Measurements from ENCODE around the gene CELF4. TPM values are rescaled to one million over a fixed set of nuclear protein-coding genes. Genes with fewer than 3 reads are reported as not detected.

The CELF4 gene
- total RNA-seq, 4 donors from 2014 or later: 0.32 to 0.81 (median 0.77) TPM

GRCh38 chr18:37543321-37543720 is 22.3 kb downstream of the CELF4 start:
- Histone ChIP-seq H3K4me3 (no peak overlapping the region), H3K9me3 (no peaks in the 10 kb centered on the region), H3K4me1 (no peaks in the 10 kb centered on the region), H3K36me3 (no peaks in the 10 kb centered on the region), H3K27ac (no peak overlapping the region), H3K27me3 (peaks cover 75% of the 10 kb centered on the region)
- WGBS, 2 donors (ENCODE audit: low coverage in 1 of 2): 77 to 86% methylated on average over 2 to 3 of the region's 4 CpGs
- TF ChIP-seq POLR2AphosphoS5 (IDR thresholded peaks at IDR 0.05): no peak
- TF ChIP-seq CTCF (IDR thresholded peaks at IDR 0.05): no peak
- TF ChIP-seq POLR2A (IDR thresholded peaks at IDR 0.05): no peak
- no peak for TF ChIP-seq EP300 (IDR thresholded peaks at IDR 0.05)
- no peak for ATAC-seq

GRCh38 chr18:37541517-37541916 is 24.1 kb downstream of the CELF4 start:
- no peak overlapping the region for H3K4me3 ChIP-seq
- no peaks in the 10 kb centered on the region for H3K4me1 ChIP-seq
- ATAC-seq: no peak
- peaks cover 89% of the 10 kb centered on the region for H3K27me3 ChIP-seq
- TF ChIP-seq CTCF (IDR thresholded peaks at IDR 0.05): no peak
- no peak for TF ChIP-seq POLR2AphosphoS5 (IDR thresholded peaks at IDR 0.05)
- TF ChIP-seq POLR2A (IDR thresholded peaks at IDR 0.05): no peak
- no peak for TF ChIP-seq EP300 (IDR thresholded peaks at IDR 0.05)
- H3K27ac ChIP-seq: no peak overlapping the region
- 83 to 94% methylated on average over 2 to 3 of the region's 7 CpGs for WGBS, 2 donors (ENCODE audit: low coverage in 1 of 2)
- H3K36me3 ChIP-seq: no peaks in the 10 kb centered on the region
- H3K9me3 ChIP-seq: no peaks in the 10 kb centered on the region

GRCh38 chr18:37540424-37541138 is 25.0 kb downstream of the CELF4 start:
- no peak for ATAC-seq
- Histone ChIP-seq H3K36me3 (no peaks in the 10 kb centered on the region), H3K4me1 (no peaks in the 10 kb centered on the region), H3K27me3 (peaks cover 97% of the 10 kb centered on the region), H3K4me3 (no peak overlapping the region), H3K27ac (no peak overlapping the region), H3K9me3 (no peaks in the 10 kb centered on the region)
- TF ChIP-seq CTCF (IDR thresholded peaks at IDR 0.05): no peak
- TF ChIP-seq POLR2A (IDR thresholded peaks at IDR 0.05): no peak
- WGBS, 2 donors (ENCODE audit: low coverage in 1 of 2): 59 to 67% methylated on average over 1 to 3 of the region's 9 CpGs

- no peak overlapping the region for H3K27ac ChIP-seq
- H3K9me3 ChIP-seq: no peaks in the 10 kb centered on the region
- WGBS, 2 donors (ENCODE audit: low coverage in 1 of 2): 79% methylated on average over 4 of the region's 4 CpGs; no CpG with 5 or more reads in 1 of the 2 donors
- no peak overlapping the region for H3K4me3 ChIP-seq
- H3K4me1 ChIP-seq: no peaks in the 10 kb centered on the region
- no peaks in the 10 kb centered on the region for H3K36me3 ChIP-seq
- TF ChIP-seq CTCF (IDR thresholded peaks at IDR 0.05) (no peak), EP300 (IDR thresholded peaks at IDR 0.05) (no peak), POLR2A (IDR thresholded peaks at IDR 0.05) (no peak), POLR2AphosphoS5 (IDR thresholded peaks at IDR 0.05) (no peak)
- ATAC-seq: no peak
- H3K27me3 ChIP-seq: peaks cover 97% of the 10 kb centered on the region
Observed at GRCh38 chr18:37539236-37539635, 26.4 kb downstream of the CELF4 start.

GRCh38 chr18:37538526-37539205 is 26.9 kb downstream of the CELF4 start:
- no peaks in the 10 kb centered on the region for H3K36me3 ChIP-seq
- 19% methylated on average over 16 of the region's 17 CpGs; no CpG with 5 or more reads in 1 of the 2 donors for WGBS, 2 donors (ENCODE audit: low coverage in 1 of 2)
- H3K27me3 ChIP-seq: peaks cover 97% of the 10 kb centered on the region
- no peak for ATAC-seq
- TF ChIP-seq CTCF (IDR thresholded peaks at IDR 0.05): no peak
- no peak for TF ChIP-seq POLR2A (IDR thresholded peaks at IDR 0.05)
- TF ChIP-seq EP300 (IDR thresholded peaks at IDR 0.05): no peak
- no peak for TF ChIP-seq POLR2AphosphoS5 (IDR thresholded peaks at IDR 0.05)
- no peaks in the 10 kb centered on the region for H3K9me3 ChIP-seq
- H3K27ac ChIP-seq: no peak overlapping the region
- no peak overlapping the region for H3K4me3 ChIP-seq
- no peaks in the 10 kb centered on the region for H3K4me1 ChIP-seq
